Hepatocyte (in vitro differentiated cells): ENCODE data around the gene CTAG1A.
"Not testable (repeated sequence)": the region's sequence is repeated elsewhere in the genome, so short reads cannot be mapped to it uniquely, and the experiment has no call there.

Experiments used
- EZH2 ChIP-seq: fragments of 200-600 bp; sonication (generic); IDR thresholded peaks from 2 replicates; pipeline ENCODE4 v1.6.1; 2016; ENCODE audit warnings: antibody characterized with exemption, mild to moderate bottlenecking, borderline replicate concordance
- TF ChIP-seq, protein P1 (sequence below): fragments of 200-600 bp; sonication (generic); IDR thresholded peaks from 2 replicates; pipeline ENCODE4 v1.5.1; 2016; ENCODE audit warnings: antibody characterized with exemption, mild to moderate bottlenecking; ENCODE audit not compliant: poor library complexity

- TF ChIP-seq, protein P1, sequence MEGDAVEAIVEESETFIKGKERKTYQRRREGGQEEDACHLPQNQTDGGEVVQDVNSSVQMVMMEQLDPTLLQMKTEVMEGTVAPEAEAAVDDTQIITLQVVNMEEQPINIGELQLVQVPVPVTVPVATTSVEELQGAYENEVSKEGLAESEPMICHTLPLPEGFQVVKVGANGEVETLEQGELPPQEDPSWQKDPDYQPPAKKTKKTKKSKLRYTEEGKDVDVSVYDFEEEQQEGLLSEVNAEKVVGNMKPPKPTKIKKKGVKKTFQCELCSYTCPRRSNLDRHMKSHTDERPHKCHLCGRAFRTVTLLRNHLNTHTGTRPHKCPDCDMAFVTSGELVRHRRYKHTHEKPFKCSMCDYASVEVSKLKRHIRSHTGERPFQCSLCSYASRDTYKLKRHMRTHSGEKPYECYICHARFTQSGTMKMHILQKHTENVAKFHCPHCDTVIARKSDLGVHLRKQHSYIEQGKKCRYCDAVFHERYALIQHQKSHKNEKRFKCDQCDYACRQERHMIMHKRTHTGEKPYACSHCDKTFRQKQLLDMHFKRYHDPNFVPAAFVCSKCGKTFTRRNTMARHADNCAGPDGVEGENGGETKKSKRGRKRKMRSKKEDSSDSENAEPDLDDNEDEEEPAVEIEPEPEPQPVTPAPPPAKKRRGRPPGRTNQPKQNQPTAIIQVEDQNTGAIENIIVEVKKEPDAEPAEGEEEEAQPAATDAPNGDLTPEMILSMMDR: peak; percentile 9
- TF ChIP-seq EZH2: not testable (repeated sequence)
Measured at GRCh38 chrX:154620767-154621414, 36.0 kb downstream of the CTAG1A start.
